Common myeloid progenitor, CD34-positive (primary cell): ENCODE measurements around the gene CLIC6.

Source experiments
- CTCF ChIA-PET: fragments of 350-600 bp; sonication (Branson Sonifier 250); formaldehyde crosslinking; loops from one replicate; lab custom pipeline; 2021; ENCODE audit warnings: antibody characterized with exemption; lab: Charles Lee
- POLR2A ChIA-PET: fragments of 350-600 bp; sonication (Branson Sonifier 250); formaldehyde crosslinking; loops from one replicate; lab custom pipeline; 2021; ENCODE audit warnings: antibody characterized with exemption; lab: Charles Lee
- DNase-seq, 3 donors: peaks; one replicate each; pipeline versions ENCODE4 v3.0.0 to v3.0.0-alpha.2; 2013
- H3K27ac ChIP-seq, 2 experiments: 1 replicate in 1 of 2; 2 replicates in 1 of 2; pipeline ENCODE4 v1.7.0; 2013; ENCODE audit warnings: inconsistent platforms in 2 of 2, low read length in 2 of 2, mild to moderate bottlenecking in 2 of 2, low read depth in 1 of 2, moderate library complexity in 1 of 2; ENCODE audit not compliant: severe bottlenecking in 2 of 2, insufficient read depth in 1 of 2, poor library complexity in 1 of 2
- H3K27me3 ChIP-seq, 5 experiments: replicated peaks in 2 of 5; 1 replicate in 3 of 5; 2 replicates in 2 of 5; pipeline versions ENCODE4 v1.6.1 to v1.7.0; 2013; ENCODE audit warnings: low read length in 4 of 5, mild to moderate bottlenecking in 2 of 5, moderate library complexity in 2 of 5, inconsistent platforms in 1 of 5; ENCODE audit not compliant: insufficient read depth in 5 of 5, control insufficient read depth in 4 of 5
- H3K36me3 ChIP-seq, 4 experiments: 1 replicate in 2 of 4; 2 replicates in 2 of 4; pipeline versions ENCODE4 v1.6.1 to v1.7.0; 2013; ENCODE audit warnings: low read length in 3 of 4, control low read depth in 1 of 4, mild to moderate bottlenecking in 1 of 4; ENCODE audit not compliant: control insufficient read depth in 4 of 4, insufficient read depth in 4 of 4
- H3K4me1 ChIP-seq, 4 experiments: 1 replicate in 3 of 4; 2 replicates in 1 of 4; pipeline versions ENCODE4 v1.6.1 to v1.7.1; 2013; ENCODE audit warnings: low read length in 3 of 4, mild to moderate bottlenecking in 3 of 4, control low read depth in 1 of 4, inconsistent platforms in 1 of 4, moderate library complexity in 1 of 4; ENCODE audit not compliant: control insufficient read depth in 4 of 4, insufficient read depth in 4 of 4; ENCODE audit errors: control extremely low read depth in 1 of 4
- H3K4me3 ChIP-seq, 7 experiments: 1 replicate in 4 of 7; 2 replicates in 3 of 7; pipeline versions ENCODE4 v1.5.1 to v1.7.0; 2013; ENCODE audit warnings: mild to moderate bottlenecking in 7 of 7, low read length in 6 of 7, moderate library complexity in 6 of 7, inconsistent platforms in 2 of 7, low read depth in 2 of 7, control low read depth in 1 of 7; ENCODE audit not compliant: insufficient read depth in 4 of 7, control insufficient read depth in 1 of 7; ENCODE audit errors: extremely low read depth in 1 of 7
- H3K9me3 ChIP-seq, 5 experiments: 1 replicate in 4 of 5; 2 replicates in 1 of 5; pipeline versions ENCODE4 v1.6.1 to v1.7.1; 2013; ENCODE audit warnings: low read length in 4 of 5, mild to moderate bottlenecking in 2 of 5, inconsistent platforms in 1 of 5, low read depth in 1 of 5, moderate library complexity in 1 of 5; ENCODE audit not compliant: control insufficient read depth in 4 of 5, insufficient read depth in 2 of 5; ENCODE audit errors: control extremely low read depth in 1 of 5
- WGBS: methylation state at CpG from one replicate; pipeline ENCODE4 v1.1.5; 2013; ENCODE audit not compliant: insufficient coverage; 5-methylcytosine and 5-hydroxymethylcytosine counted together

CLIC6 gene

DNA sequence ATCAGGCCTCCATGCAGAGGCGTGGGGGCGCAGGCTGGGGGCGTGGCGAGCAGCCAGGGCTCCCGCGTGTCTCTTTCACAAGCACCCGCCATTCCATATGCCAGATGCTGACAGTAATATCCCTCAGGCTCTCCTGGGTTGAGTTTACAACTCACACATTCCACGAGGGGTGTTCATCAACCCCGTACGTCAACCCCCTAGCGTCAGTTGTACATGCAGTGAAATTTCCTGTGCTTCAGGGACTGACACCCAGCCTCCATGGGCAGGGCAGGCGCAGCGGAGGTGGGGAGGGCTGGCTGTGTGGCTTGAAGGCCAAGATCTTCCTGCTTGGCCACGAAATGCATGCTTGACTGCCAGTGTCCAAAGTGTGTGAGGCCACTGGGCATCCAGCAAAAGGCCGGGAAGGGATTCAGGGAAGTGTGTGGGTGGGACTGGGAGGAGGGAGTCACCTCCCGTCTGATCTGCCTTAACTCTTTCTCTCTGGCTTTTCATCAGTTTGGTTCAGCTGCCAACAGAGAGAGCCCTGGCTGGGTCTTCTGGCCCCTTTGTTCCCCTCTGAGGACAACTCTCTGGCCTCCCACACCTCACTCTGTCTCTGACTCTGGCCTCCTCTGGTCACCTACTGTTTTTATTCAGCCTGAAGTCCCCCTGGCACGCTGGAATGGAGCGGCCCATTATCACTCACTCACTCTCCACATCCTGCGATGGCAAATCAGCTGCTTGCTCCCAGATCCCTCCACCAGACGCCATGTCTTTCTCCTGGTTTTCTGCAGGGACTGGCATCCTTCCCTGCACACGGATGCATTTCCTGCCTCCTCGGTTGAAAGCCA is 33.8 kb downstream of the CLIC6 start:
- POLR2A ChIA-PET = no interaction called here
- 98% methylated on average over 19 of the region's 22 CpGs for WGBS
- H3K4me3 ChIP-seq = no peak overlapping the region

DNA sequence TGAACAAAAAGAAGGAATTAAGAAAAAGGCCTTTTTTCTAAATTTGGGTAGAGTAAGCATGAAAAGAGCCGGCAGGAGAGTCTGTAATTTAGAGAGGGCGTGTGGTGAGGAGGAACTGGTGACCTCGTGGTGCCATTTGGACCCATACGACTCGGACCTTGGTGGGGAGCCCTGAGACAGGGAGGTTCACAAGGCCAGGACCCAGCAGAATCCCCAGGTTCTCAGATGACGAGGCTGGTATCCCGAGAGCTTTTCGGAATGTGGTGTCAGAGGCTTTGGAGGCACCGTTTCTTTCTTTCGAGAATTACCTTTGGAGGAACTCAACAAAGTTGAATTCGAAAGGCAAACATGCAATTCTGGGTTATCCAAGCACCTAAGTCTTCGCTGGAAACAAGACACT is 34.8 kb downstream of the CLIC6 start:
- H3K27me3 ChIP-seq = peaks cover 0 to 4% (median 0%) of the 10 kb centered on the region in 5 experiments
- no peak overlapping the region for H3K4me3 ChIP-seq
- ChIA-PET POLR2A (no interaction called here), CTCF (no interaction called here)
- DNase-seq = no peak
- no peak overlapping the region for H3K27ac ChIP-seq
- 97% methylated on average over 11 of the region's 12 CpGs for WGBS
- H3K36me3 ChIP-seq = no peaks in the 10 kb centered on the region
- H3K4me1 ChIP-seq = peaks cover 0 to 14% (median 11%) of the 10 kb centered on the region in 4 experiments
- no peaks in the 10 kb centered on the region for H3K9me3 ChIP-seq

More for the DNA sequence above, 33.8 kb downstream of the CLIC6 start:
- CTCF ChIA-PET = no interaction called here
- Histone ChIP-seq H3K4me1 (peaks cover 0 to 5% (median 3%) of the 10 kb centered on the region in 4 experiments), H3K36me3 (no peaks in the 10 kb centered on the region), H3K27me3 (peaks cover 0 to 4% (median 0%) of the 10 kb centered on the region in 5 experiments), H3K9me3 (no peaks in the 10 kb centered on the region), H3K27ac (no peak overlapping the region)
- no peak for DNase-seq

DNA sequence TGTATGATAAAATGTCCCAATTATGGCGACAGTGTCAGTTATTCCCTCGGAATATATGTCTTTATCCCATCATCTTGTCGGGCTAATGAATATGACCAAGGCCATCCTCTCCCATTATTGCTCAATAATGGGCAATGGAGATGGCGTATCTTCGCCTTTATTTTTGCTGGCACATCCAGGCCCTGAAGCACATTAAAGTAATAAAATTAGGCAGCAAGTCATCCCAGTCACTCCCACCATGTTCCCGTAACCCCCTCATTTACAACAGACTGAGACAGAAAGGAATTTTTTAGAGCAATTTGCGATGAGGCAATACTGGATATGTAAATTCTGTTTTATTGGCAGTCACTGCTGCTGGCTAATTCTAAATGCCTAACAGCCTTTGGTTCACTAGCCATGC is 35.3 kb downstream of the CLIC6 start:
- DNase-seq = no peak
- ChIA-PET CTCF (interaction anchor here (1.2 kb wide), 1 partner anchor 19 kb away, joined by 3 read pairs; no protein-coding TSS in a partner anchor), POLR2A (no interaction called here)
- 95% methylated on average over 4 of the region's 7 CpGs for WGBS
- Histone ChIP-seq H3K9me3 (no peaks in the 10 kb centered on the region), H3K4me1 (peaks cover 0 to 14% (median 11%) of the 10 kb centered on the region in 4 experiments), H3K27ac (no peak overlapping the region), H3K36me3 (no peaks in the 10 kb centered on the region), H3K27me3 (peaks cover 0 to 4% (median 0%) of the 10 kb centered on the region in 5 experiments), H3K4me3 (no peak overlapping the region)

DNA sequence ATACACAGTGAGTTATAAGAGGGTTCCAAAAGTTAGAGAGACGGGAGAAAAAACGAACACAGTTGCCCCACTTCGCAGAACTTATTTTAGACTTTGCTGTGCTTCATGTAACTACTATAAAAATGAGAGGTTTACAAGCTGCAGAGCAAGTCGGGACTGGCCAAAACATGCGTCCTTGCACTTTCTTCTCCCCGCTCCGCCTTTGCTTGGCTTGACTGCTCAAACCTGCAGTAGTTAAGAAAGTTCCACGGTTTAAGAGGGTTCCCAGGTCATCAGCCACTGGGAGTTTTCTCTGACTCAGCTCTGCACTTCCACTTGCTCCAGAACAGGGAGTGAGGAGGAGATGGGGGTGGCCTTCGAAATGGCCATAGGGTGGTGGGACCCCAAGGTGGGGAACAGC is 36.2 kb downstream of the CLIC6 start:
- no peak overlapping the region for H3K27ac ChIP-seq
- WGBS = 95% methylated on average over 7 of the region's 9 CpGs
- POLR2A ChIA-PET = no interaction called here
- H3K4me1 ChIP-seq = peaks cover 0 to 14% (median 11%) of the 10 kb centered on the region in 4 experiments
- H3K9me3 ChIP-seq = no peaks in the 10 kb centered on the region
- peaks cover 0 to 4% (median 0%) of the 10 kb centered on the region in 5 experiments for H3K27me3 ChIP-seq
- CTCF ChIA-PET = interaction anchor here (1.1 to 1.2 kb wide), 3 partner anchors 17 to 41 kb away, joined by 3 to 4 read pairs (median 3); no protein-coding TSS in a partner anchor
- H3K4me3 ChIP-seq = no peak overlapping the region
- DNase-seq = no peak
- H3K36me3 ChIP-seq = no peaks in the 10 kb centered on the region

DNA sequence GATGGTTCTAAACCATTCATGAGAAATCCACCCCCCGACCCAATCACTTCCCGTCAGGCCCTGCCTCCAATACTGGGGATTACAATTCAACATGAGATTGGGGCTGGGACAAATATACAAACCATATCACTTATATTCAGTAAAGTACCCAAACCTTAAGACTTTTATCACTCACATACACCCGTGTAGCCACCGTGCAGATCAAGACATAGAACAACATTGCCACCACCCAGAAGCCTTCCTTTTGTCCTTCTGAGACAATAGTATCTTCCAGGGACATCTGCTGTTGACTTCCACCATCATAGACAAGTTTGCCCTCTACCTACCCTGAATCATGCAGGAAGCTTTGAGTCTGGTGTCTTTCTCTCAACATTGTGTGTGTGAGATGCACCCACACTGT is 37.5 kb downstream of the CLIC6 start:
- no peak overlapping the region for H3K27ac ChIP-seq
- H3K9me3 ChIP-seq = no peaks in the 10 kb centered on the region
- ChIA-PET CTCF (interaction anchor here (1.0 to 1.4 kb wide), 3 partner anchors 16 to 37 kb away, joined by 3 read pairs; no protein-coding TSS in a partner anchor), POLR2A (no interaction called here)
- WGBS = 86% methylated on average over 4 of the region's 4 CpGs
- no peaks in the 10 kb centered on the region for H3K36me3 ChIP-seq
- peaks cover 0 to 14% (median 11%) of the 10 kb centered on the region in 4 experiments for H3K4me1 ChIP-seq
- H3K27me3 ChIP-seq = peaks cover 0 to 4% (median 0%) of the 10 kb centered on the region in 5 experiments
- no peak overlapping the region for H3K4me3 ChIP-seq
- peak; percentile 50 to 85 (median 65) for DNase-seq

DNA sequence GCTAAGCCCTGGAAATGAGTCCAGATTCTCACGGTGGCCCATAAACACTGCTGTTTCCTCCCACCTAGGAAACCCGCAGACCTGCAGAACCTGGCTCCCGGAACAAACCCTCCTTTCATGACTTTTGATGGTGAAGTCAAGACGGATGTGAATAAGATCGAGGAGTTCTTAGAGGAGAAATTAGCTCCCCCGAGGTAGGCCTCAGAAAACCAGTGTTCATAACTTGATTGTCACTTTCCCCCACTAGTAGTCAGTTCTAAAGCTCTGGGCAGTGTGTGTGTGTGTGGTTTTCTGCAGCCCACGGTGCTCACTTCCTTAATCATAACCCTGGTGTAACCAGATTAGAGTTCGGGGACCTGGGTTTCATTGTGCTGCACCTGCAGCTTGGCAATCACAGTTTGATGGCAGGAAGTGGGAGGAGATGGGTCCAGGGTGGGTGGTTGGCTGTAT is 39.1 kb downstream of the CLIC6 start:
- H3K27ac ChIP-seq = no peak overlapping the region
- H3K9me3 ChIP-seq = no peaks in the 10 kb centered on the region
- CTCF ChIA-PET = interaction anchor here (1.9 to 2.3 kb wide), 3 partner anchors 15 to 38 kb away, joined by 5 to 12 read pairs (median 11); no protein-coding TSS in a partner anchor
- H3K4me3 ChIP-seq = no peak overlapping the region
- H3K4me1 ChIP-seq = peaks cover 0 to 14% (median 11%) of the 10 kb centered on the region in 4 experiments
- H3K27me3 ChIP-seq = peaks cover 0 to 4% (median 0%) of the 10 kb centered on the region in 5 experiments
- WGBS = 13% methylated on average over 4 of the region's 8 CpGs
- H3K36me3 ChIP-seq = no peaks in the 10 kb centered on the region
- POLR2A ChIA-PET = interaction anchor here (0.5 kb wide), 1 partner anchor 1133 kb away, joined by 5 read pairs; no protein-coding TSS in a partner anchor
- peak; percentile 54 to 90 (median 86) for DNase-seq

DNA sequence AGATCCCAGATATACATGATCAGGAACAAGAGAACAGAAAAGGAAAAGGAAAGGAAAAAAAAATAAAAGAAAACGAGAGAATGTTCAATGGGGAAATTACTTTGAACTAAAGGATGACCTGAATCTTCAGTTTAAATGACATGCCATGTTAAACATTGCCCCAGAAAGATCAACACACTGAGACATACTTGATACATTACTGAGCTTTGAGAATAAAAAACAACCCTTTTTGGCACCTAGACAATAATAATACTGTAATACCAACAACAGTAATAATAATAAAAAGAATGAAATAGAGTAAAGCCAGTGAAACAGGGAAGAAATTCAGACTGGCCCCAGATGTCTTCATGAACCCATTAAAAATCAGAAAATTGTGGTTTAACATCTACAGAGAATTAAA is 44.8 kb downstream of the CLIC6 start:
- ChIA-PET POLR2A (no interaction called here), CTCF (no interaction called here)
- peaks cover 0 to 6% (median 3%) of the 10 kb centered on the region in 4 experiments for H3K4me1 ChIP-seq
- peaks cover 0 to 2% (median 0%) of the 10 kb centered on the region in 5 experiments for H3K27me3 ChIP-seq
- no peak overlapping the region for H3K4me3 ChIP-seq
- DNase-seq = no peak
- H3K36me3 ChIP-seq = no peaks in the 10 kb centered on the region
- WGBS = no CpG with 5 or more reads among the region's 1 CpG
- H3K9me3 ChIP-seq = no peaks in the 10 kb centered on the region
- H3K27ac ChIP-seq = no peak overlapping the region
